Bronchial epithelial cell (primary cell): Measurements from ENCODE around the gene RGS17. TPM values are rescaled to one million over a fixed set of nuclear protein-coding genes. Genes with fewer than 3 reads are reported as not detected.

Source experiments
- DNase-seq: peaks from one replicate; pipeline ENCODE4 v3.0.0-alpha.2; 2010; ENCODE audit warnings: low read depth
- FAIRE-seq: peaks from 2 replicates; lab custom pipeline; 2011; peaks lifted over from hg19 to GRCh38; lab: Jason Lieb, UNC
- H3K27me3 ChIP-seq: 2 replicates; pipeline ENCODE4 v1.5.1; 2011; ENCODE audit warnings: low read length; ENCODE audit not compliant: control insufficient read depth, insufficient read depth
- H3K36me3 ChIP-seq: 2 replicates; pipeline ENCODE4 v1.5.1; 2011; ENCODE audit warnings: low read length; ENCODE audit not compliant: control insufficient read depth, insufficient read depth
- H3K4me3 ChIP-seq: 2 replicates; pipeline ENCODE4 v1.5.1; 2011; ENCODE audit warnings: mild to moderate bottlenecking, low read depth, low read length, control low read depth
- CTCF ChIP-seq: IDR thresholded peaks from 2 replicates; pipeline ENCODE4 v1.5.1; 2011; ENCODE audit warnings: mild to moderate bottlenecking, moderate library complexity, low read length, control low read depth, inconsistent platforms; ENCODE audit not compliant: insufficient read depth, severe bottlenecking
- total RNA-seq: library from RNA; depleted of rRNA; stranded (reverse); fragments of >200 nt; gene quantifications from 2 replicates; pipeline ENCODE4 v1.2.1, GENCODE V29; 2014

Gene RGS17
- total RNA-seq, 1 donor from 2014 or later, result 2.9 TPM

GRCh38 chr6:153085239-153085638, 45.8 kb downstream of the RGS17 start:
- Histone ChIP-seq H3K27me3 (no peaks in the 10 kb centered on the region), H3K4me3 (no peak overlapping the region), H3K36me3 (no peaks in the 10 kb centered on the region)
- FAIRE-seq (no peak), DNase-seq (no peak)
- TF ChIP-seq CTCF, result no peak

GRCh38 chr6:153084393-153084792, 46.7 kb downstream of the RGS17 start:
- Histone ChIP-seq H3K27me3 (no peaks in the 10 kb centered on the region), H3K36me3 (no peaks in the 10 kb centered on the region), H3K4me3 (no peak overlapping the region)
- FAIRE-seq, result no peak
- TF ChIP-seq CTCF, result no peak
- peak; percentile 46 for DNase-seq

GRCh38 chr6:153083869-153084268, 47.2 kb downstream of the RGS17 start:
- DNase-seq, result peak; percentile 54
- FAIRE-seq, result no peak
- Histone ChIP-seq H3K27me3 (no peaks in the 10 kb centered on the region), H3K36me3 (no peaks in the 10 kb centered on the region), H3K4me3 (no peak overlapping the region)
- TF ChIP-seq CTCF, result no peak

GRCh38 chr6:153081914-153082313, 49.2 kb downstream of the RGS17 start:
- no peak for TF ChIP-seq CTCF
- no peaks in the 10 kb centered on the region for H3K27me3 ChIP-seq

GRCh38 chr6:153076431-153076830, 54.7 kb downstream of the RGS17 start:
- no peak for TF ChIP-seq CTCF
- DNase-seq (no peak), FAIRE-seq (no peak)
- no peak overlapping the region for H3K4me3 ChIP-seq
- no peaks in the 10 kb centered on the region for H3K36me3 ChIP-seq
- H3K27me3 ChIP-seq, result no peaks in the 10 kb centered on the region

More at GRCh38 chr6:153081914-153082313, 49.2 kb downstream of the RGS17 start:
- Histone ChIP-seq H3K4me3 (no peak overlapping the region), H3K36me3 (no peaks in the 10 kb centered on the region)
- DNase-seq (no peak), FAIRE-seq (no peak)

GRCh38 chr6:153074761-153075160, 56.3 kb downstream of the RGS17 start:
- H3K36me3 ChIP-seq, result no peaks in the 10 kb centered on the region
- no peak for TF ChIP-seq CTCF
- H3K27me3 ChIP-seq, result no peaks in the 10 kb centered on the region
- DNase-seq (no peak), FAIRE-seq (no peak)
- no peak overlapping the region for H3K4me3 ChIP-seq
